Measurements from ENCODE around the gene MAEL.

The MAEL gene

DNA sequence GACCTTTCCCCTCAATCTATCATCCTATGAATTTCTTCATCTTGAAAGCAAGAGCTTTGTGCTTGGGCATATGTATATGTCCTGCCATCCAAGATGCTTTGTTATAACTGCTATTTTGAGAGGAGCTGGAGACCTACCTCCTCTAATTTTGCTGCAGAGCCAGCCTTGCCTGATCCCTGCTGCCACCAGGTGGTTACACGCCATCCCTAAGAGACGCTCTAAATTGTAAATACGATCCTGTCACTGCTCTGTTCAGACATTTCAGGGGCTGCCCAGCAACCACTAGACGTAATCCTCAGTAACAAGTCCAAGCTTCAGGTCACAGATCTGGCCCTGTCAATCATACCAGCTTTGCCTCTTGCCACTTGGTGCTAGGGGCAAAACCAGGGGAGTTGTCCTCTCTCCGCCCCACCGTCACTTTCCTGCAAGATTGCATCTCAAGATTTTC lies 68.2 kb downstream of the MAEL start:
- DNase-seq = peak; percentile 0

DNA sequence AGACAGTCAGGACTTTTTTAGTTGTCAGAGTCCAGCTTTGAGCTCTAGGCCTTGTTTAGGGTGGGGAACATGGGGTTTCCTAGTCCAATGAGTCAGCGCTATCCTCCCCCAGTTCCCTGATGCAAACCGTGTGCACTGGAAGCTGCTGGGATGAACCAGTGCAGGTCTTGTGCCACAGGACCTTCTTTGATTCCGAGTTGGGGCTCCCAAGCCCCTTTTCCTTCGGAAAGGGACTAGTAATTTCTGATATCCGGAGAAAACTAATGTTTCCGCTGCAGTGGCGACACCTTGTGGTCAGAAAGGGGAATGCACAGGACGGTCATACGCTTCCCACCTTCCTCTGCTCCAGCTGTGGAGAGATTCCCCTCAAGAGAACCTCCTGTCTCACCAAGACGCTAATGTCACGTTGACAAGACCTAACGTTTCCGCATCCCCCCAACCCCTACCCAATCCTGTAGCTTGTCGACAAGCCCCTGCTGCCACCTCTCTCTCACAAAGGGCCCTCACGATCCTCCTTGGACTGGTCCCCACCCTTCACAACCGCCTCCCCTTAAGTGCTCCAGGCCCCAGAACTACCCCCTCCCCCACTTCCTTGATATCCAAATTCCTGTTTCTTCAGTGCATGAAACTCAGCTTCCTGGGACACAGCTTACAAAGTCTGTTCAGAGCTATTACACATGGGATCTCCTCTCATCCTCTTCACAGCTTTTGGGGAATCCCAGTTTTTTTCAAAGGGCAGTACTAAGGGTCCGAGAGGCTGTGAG lies 70.1 kb downstream of the MAEL start:
- DNase-seq = peak; percentile 0

DNA sequence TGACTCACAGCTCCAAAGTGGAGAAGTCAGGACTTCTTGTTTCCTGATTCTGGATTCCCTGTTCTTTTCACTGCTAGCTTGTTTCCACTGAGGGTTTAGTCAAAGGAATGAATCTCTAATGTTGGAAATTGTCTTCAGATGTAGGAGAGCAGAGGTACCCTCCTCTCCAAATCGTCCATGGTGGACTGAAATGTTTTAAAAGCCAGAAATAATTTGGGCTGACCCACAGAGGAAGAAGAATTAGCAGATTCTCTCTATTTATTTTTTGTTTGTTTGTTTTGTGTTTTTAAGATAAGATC lies 70.7 kb downstream of the MAEL start:
- no peak for DNase-seq

DNA sequence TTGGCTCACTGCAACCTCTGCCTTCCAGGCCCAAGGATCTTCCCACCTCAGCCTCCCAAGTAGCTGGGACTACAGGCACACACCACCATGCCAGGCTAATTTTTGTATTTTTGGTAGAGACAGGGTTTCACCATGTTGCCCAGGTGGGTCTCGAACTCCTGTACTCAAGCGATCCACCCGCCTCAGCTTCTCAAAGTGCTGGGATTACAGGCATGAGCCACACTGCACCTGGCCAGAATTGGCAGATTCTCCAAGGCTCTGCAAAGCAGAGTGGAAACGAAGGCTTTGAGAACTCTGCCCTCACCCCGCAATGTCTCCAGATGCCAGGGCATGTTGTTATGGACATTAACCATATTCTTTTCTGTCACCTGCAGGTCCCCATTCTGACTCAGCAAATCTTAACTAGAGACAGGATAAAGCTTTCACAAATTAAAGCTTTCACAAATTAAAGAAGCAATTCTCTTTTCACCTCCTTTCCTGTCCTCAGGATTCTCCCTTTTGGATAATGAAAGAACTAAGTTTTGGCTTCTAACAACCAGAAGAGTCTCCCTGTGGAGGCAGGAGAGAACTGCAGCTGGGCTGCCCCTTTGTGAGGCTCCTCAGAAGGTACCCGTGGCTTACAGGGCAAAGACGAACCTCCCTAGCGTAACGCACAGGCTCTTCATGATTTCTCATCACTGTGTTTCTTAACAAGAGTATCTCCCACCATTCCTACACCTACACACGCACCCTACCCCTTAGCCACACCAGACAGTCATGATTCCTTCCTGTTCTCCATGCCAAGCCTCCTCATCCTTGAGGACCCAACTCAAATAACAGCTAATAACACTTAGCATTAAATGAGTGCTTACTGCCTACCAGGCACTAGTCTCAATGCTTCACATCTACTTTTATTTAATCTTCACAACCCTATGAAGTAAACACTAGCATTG lies 71.3 kb downstream of the MAEL start:
- DNase-seq = no peak

DNA sequence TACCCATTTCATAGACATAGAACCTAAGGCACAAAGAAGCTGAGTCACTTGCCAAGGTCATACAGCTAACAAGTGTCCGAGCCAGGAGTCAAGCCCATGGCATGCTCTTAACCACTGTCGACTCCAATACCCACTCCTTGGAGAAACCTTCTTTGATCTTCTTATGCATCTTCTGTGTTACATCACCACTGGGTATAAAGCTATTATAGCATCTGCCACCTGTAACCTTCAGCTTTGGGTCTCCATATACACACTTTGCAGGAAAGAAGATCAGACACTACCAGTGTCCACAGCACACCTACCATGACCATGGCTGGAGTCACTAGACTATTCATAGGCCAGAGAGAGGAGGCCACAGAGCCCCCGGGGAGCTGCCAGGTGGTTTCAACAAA lies 72.0 kb downstream of the MAEL start:
- DNase-seq = no peak

DNA sequence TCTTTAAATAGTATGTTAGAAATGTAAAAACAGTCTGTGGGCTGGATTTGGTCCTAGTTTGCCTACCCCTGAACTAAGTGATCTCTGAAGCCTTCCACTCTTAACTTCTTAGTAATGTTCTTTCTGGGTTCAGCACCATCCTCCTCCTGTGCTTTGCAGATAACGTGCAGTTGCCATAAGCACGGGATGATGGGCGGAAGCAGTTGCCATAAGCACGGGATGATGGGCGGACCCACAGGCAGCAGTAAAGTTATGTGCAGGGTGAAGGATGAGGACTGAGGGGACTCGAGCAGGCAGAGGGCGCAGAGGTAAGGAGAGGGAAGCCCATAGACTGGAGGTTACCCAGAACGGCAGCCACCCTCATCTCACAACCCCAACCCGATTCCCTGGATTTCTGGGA lies 75.5 kb downstream of the MAEL start:
- DNase-seq = no peak

DNA sequence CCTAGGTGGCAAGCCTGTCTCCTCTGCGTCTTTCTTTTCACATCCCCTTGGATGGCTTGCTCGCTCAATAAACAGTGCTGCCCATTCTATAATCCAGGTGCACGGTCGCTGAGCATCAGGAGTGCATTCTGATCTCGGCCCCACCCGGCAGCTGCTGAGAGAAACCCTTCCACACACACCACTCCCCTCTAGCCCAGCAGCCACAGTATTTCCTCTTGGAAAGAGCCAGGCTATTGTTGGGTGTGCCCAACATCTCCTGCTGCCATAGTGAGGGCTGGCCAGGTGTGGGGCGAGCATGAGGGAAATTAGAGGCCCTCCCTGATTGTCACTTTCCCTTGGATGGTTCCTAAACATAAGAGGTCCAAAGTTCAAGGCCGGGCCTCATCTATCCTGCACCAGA lies 76.4 kb downstream of the MAEL start:
- no peak for DNase-seq

DNA sequence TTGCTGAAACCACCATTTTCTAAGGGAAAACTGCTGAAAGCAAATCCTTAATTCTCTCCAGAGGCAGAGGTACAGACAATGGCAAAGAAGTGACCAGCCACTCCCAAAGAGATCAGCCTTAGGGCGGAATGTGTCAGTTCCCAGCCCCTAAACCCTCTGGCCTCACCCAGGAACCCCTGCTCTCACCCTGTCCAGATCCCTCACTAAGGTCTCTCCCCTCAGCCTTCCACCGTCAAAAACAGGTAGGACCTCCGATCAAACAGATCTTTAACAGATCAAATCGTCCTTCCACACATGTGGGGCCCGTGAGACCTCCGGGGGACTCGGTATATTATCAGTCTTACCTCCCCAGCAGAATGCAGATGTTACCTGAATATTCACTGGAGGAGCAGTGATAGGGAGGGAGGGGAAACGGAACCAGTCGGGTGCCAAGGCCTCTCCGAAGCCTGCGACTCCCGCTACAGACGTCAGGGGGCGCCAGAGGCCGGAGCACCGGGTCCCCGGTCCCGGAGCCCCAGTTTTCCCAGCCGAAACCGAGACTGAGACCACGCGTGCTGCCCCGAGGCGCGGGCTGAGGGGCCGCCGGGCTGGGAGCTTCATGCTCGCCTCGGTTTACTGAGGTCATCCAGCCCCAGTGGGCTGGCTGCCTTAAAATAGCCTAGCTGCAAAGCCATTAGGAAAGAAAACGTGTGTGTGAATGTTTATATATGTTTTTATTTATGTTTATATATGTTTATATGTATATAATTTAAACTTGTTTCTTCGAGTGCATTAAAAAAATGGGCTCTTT lies 77.4 kb downstream of the MAEL start:
- no peak for DNase-seq

DNA sequence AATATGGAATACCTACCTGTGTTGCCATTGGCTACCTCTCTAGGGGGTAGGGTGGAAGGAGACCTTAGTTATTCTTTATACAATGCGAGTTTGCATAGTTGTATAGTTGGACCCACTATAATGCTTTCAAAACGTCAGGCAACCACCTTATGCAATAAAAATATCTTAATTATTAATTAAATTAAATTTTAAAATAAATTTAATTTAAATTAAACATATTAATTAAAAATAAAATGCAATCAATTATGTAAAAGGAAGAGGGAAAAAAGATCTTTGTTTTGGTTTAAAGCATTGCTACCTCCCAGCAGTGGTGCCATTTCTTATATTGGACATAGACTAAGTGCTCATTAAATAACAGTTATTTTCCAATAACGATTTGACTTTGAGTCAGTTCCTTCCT lies 78.8 kb downstream of the MAEL start:
- no peak for DNase-seq

DNA sequence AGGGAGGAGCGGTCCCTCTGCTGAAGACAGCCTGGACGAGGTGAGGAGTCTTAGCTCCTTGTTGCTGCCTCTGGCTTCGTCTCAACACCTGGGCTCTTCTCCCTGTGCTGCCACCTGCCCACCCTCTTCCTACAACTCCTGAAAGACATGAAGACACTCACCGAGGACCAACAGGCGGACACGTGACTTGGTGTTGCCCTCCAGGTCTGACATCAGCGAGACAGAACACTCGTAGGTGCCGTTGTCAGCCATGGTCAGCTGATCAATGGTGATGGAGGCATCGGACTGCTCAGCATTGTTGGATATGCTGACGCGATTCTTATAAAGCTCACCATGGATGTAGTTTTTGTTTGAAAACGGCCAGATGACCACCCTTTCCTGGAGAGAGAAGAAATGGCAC lies 79.7 kb downstream of the MAEL start:
- DNase-seq = no peak

DNA sequence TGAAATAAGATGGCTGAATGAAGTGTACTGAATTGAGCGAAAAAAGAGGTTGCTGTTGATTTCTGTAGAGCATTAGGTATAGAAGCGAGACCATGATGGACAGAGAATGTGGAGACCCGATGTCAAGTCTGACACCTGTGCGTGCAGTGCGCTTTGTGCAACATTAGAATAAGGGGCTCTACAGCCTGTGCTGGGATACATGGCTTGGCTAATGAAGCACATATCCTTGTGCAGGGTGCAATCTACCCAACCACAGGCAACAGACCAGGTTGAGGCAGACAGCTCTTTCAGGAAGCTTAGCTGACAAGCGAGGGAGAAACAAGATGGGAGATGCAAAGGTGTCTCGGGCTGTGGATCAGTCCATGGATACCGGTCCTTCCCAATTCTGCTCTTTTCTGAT lies 82.2 kb downstream of the MAEL start:
- no peak for DNase-seq
